HT1080 (cell line): ENCODE data around the gene FUT9. TPM values are rescaled to one million over a fixed set of nuclear protein-coding genes. Genes with fewer than 3 reads are reported as not detected.

Experiments used
- DNase-seq: peaks from one replicate; pipeline ENCODE4 v3.0.0-alpha.2; 2015; ENCODE audit warnings: low read depth
- polyA plus RNA-seq, 2 experiments: library from polyadenylated mRNA; depleted of rRNA; stranded (reverse); fragments of >200 nt; gene quantifications; 2 replicates each; pipeline ENCODE4 v1.2.3, GENCODE V29; 2015
- total RNA-seq: library from RNA; depleted of rRNA; stranded (reverse); fragments of >200 nt; shearing (Covaris generic); gene quantifications from 2 replicates; pipeline ENCODE4 v1.2.3, GENCODE V29; 2014; rRNA removed

Gene FUT9
- 0.50 and 0.82 TPM in 2 replicates for total RNA-seq
- 0.31 and 0.34 TPM in 2 replicates for polyA plus RNA-seq (2015; cell fraction: cytosol; rRNA removed)
- polyA plus RNA-seq (2015; cell fraction: nucleus; rRNA removed): 0.54 and 0.93 TPM in 2 replicates

GRCh38 chr6:96015518-96016333 is at the start of gene FUT9:
FUT9 (plus strand) TSS chr6:96015974; CDS start chr6:96203156, 187,182 bp downstream.
- DNase-seq: peak; percentile 67

- no peak for DNase-seq
These were observed 48.2 kb upstream of the FUT9 start for GRCh38 chr6:95967594-95967993.

- no peak for DNase-seq
These were observed 41.8 kb upstream of the FUT9 start for GRCh38 chr6:95973976-95974375.

GRCh38 chr6:95978230-95978629 is 37.5 kb upstream of the FUT9 start:
- peak; percentile 87 for DNase-seq

GRCh38 chr6:95991906-95992305 is 23.9 kb upstream of the FUT9 start:
- no peak for DNase-seq

GRCh38 chr6:95994151-95994550 is 21.6 kb upstream of the FUT9 start:
- no peak for DNase-seq

- no peak for DNase-seq
These were observed 17.6 kb upstream of the FUT9 start for GRCh38 chr6:95998133-95998532.

- no peak for DNase-seq
These were observed 13.7 kb upstream of the FUT9 start for GRCh38 chr6:96001891-96002575.

GRCh38 chr6:96002576-96002910 is 13.2 kb upstream of the FUT9 start:
- DNase-seq: no peak

GRCh38 chr6:96002912-96003311 is 12.9 kb upstream of the FUT9 start:
- no peak for DNase-seq

- no peak for DNase-seq
These were observed 8.1 kb upstream of the FUT9 start for GRCh38 chr6:96007663-96008062.

- DNase-seq: no peak
These were observed 2.2 kb upstream of the FUT9 start for GRCh38 chr6:96013531-96013930.

GRCh38 chr6:96014846-96015517 is 792 bp upstream of the FUT9 start:
- no peak for DNase-seq

GRCh38 chr6:96016334-96017069 is 728 bp downstream of the FUT9 start:
- DNase-seq: peak; percentile 6

GRCh38 chr6:96017070-96017359 is 1.2 kb downstream of the FUT9 start:
- no peak for DNase-seq

GRCh38 chr6:96022225-96022624 is 6.5 kb downstream of the FUT9 start:
- no peak for DNase-seq

- DNase-seq: no peak
These were observed 16.9 kb downstream of the FUT9 start for GRCh38 chr6:96032661-96033060.

- DNase-seq: no peak
These were observed 35.8 kb downstream of the FUT9 start for GRCh38 chr6:96051555-96051954.

- no peak for DNase-seq
These were observed 42.3 kb downstream of the FUT9 start for GRCh38 chr6:96058082-96058481.

GRCh38 chr6:96059586-96059985 is 43.8 kb downstream of the FUT9 start:
- peak; percentile 70 for DNase-seq

- no peak for DNase-seq
These were observed 44.5 kb downstream of the FUT9 start for GRCh38 chr6:96060249-96060648.

GRCh38 chr6:96065213-96065612 is 49.4 kb downstream of the FUT9 start:
- no peak for DNase-seq
